Neural crest cell (in vitro differentiated cells): Measurements from ENCODE around the gene OLFML2A. TPM values are rescaled to one million over a fixed set of nuclear protein-coding genes. Genes with fewer than 3 reads are reported as not detected.

ENCODE experiments used
- DNase-seq: peaks from one replicate; pipeline ENCODE4 v3.0.0; 2021; ENCODE audit warnings: low read depth, mixed read lengths, low spot score
- H3K27ac Mint-ChIP-seq: one replicate; pipeline ENCODE4 v1.8.0; 2021; ENCODE audit warnings: mild to moderate bottlenecking, mixed read lengths; ENCODE audit not compliant: unreplicated experiment
- H3K27me3 Mint-ChIP-seq: 2 replicates; pipeline ENCODE4 v1.8.0; 2021; ENCODE audit warnings: low read depth, mild to moderate bottlenecking, mixed read lengths
- H3K36me3 Mint-ChIP-seq: 2 replicates; pipeline ENCODE4 v1.8.0; 2021; ENCODE audit warnings: low read depth, mild to moderate bottlenecking, mixed read lengths
- H3K4me1 Mint-ChIP-seq: 2 replicates; pipeline ENCODE4 v1.8.0; 2021; ENCODE audit warnings: mixed read lengths
- H3K4me3 Mint-ChIP-seq: one replicate; pipeline ENCODE4 v1.8.0; 2021; ENCODE audit warnings: mild to moderate bottlenecking, mixed read lengths
- H3K9me3 Mint-ChIP-seq: 2 replicates; pipeline ENCODE4 v1.8.0; 2021; ENCODE audit warnings: mixed read lengths
- total RNA-seq: library from RNA; stranded (reverse); gene quantifications from 2 replicates; pipeline ENCODE4 v1.2.1, GENCODE V29; 2021
- TF ChIP-seq, protein P1 (sequence below): fragments of 200-600 bp; sonication (generic); conservative IDR thresholded peaks from 2 replicates; pipeline ENCODE4 v1.5.0; 2021; ENCODE audit warnings: antibody characterized with exemption, mild to moderate bottlenecking

Gene OLFML2A
- total RNA-seq, 1 donor from 2014 or later: 0.14 TPM

DNA sequence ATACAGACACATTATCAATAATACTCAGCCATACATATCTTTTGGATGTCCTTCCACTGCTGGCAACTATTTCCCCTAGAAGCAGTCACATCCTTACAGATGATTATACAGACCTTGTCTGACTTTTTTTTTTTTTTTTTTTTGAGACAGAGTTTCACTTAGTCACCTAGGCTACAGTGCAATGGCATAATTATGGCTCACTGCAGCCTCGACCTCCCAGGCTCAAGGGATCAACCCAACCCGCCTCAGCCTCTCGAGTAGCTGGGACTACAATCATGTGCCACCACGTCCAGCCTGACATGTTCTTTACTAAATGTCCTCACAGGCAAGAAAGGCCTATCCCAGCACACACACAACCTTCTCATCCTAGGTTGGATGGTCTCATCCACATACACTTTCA is 29.9 kb upstream of the OLFML2A start:
- Mint-ChIP-seq H3K27me3 (no peaks in the 10 kb centered on the region), H3K4me1 (peaks cover 15% of the 10 kb centered on the region)
- TF ChIP-seq, protein P1, sequence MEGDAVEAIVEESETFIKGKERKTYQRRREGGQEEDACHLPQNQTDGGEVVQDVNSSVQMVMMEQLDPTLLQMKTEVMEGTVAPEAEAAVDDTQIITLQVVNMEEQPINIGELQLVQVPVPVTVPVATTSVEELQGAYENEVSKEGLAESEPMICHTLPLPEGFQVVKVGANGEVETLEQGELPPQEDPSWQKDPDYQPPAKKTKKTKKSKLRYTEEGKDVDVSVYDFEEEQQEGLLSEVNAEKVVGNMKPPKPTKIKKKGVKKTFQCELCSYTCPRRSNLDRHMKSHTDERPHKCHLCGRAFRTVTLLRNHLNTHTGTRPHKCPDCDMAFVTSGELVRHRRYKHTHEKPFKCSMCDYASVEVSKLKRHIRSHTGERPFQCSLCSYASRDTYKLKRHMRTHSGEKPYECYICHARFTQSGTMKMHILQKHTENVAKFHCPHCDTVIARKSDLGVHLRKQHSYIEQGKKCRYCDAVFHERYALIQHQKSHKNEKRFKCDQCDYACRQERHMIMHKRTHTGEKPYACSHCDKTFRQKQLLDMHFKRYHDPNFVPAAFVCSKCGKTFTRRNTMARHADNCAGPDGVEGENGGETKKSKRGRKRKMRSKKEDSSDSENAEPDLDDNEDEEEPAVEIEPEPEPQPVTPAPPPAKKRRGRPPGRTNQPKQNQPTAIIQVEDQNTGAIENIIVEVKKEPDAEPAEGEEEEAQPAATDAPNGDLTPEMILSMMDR: no peak

DNA sequence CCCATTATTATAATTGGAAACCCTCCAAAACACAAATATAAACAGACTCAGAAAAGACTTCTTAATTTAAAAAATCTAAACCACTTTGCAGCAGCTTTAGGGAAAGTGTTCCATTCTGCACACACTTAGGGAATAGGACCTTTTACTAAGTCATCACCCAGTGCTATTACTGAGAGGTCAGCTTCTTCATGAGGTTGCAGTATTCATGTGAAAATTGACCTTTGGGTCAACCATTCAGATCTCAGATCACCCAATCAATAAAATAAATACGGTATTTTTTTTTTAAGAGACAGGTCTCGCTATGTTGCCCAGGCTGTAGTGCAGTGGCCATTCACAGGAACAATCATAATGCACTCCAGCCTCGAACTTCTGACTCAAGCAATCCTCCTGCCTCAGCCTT is 27.6 kb upstream of the OLFML2A start:
- no peak overlapping the region for H3K27ac Mint-ChIP-seq
- peaks cover 6% of the 10 kb centered on the region for H3K4me1 Mint-ChIP-seq
- TF ChIP-seq, protein P1: no peak
- no peak for DNase-seq
- no peaks in the 10 kb centered on the region for H3K36me3 Mint-ChIP-seq
- no peak overlapping the region for H3K4me3 Mint-ChIP-seq
- peaks cover 3% of the 10 kb centered on the region for H3K27me3 Mint-ChIP-seq
- H3K9me3 Mint-ChIP-seq: no peaks in the 10 kb centered on the region

More for the DNA sequence above, 29.9 kb upstream of the OLFML2A start:
- no peak for DNase-seq
- no peaks in the 10 kb centered on the region for H3K9me3 Mint-ChIP-seq
- no peak overlapping the region for H3K4me3 Mint-ChIP-seq
- no peaks in the 10 kb centered on the region for H3K36me3 Mint-ChIP-seq
- H3K27ac Mint-ChIP-seq: no peak overlapping the region

DNA sequence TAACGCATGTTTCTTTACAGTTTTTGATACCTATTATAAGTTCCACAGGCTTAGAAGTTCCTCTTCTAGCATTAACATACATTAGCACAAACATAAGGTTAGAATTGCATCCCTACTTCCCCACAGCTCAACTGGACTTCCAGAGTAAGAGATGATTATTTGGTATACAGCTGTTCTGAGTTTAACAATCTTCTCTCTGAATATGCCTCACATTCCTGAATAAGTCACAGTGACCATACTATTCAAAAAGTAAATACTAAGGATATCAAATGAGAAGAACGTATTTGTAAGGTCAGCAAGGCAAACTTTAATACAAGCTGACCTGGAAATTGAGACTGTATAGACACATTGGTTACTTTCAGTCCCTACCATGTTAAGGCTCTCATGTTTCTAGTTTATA is 27.2 kb upstream of the OLFML2A start:
- peaks cover 9% of the 10 kb centered on the region for H3K4me1 Mint-ChIP-seq
- H3K36me3 Mint-ChIP-seq: no peaks in the 10 kb centered on the region
- TF ChIP-seq, protein P1: no peak
- no peak overlapping the region for H3K27ac Mint-ChIP-seq
- H3K27me3 Mint-ChIP-seq: peaks cover 8% of the 10 kb centered on the region
- H3K9me3 Mint-ChIP-seq: no peaks in the 10 kb centered on the region
- DNase-seq: no peak
- H3K4me3 Mint-ChIP-seq: no peak overlapping the region

DNA sequence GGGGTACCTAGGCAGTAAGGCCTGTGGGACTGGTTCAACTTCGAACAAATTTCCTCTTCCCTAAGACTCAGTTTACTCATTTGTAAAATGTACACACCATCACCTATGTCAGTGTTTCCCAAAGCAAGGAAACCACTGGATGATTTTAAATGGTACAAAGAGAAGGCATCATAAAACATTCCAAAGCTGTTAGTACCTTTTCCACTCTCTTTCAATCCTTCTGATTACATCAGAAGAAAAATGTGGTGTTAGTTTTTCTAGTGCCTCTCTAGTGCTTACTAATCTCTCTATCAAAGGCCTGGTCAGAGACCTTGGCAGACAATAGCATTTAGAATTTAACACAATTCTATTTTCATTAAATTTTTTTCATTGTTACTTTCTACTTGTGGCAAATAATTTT is 24.0 kb upstream of the OLFML2A start:
- peaks cover 37% of the 10 kb centered on the region for H3K27me3 Mint-ChIP-seq
- H3K4me1 Mint-ChIP-seq: peaks cover 14% of the 10 kb centered on the region
- no peaks in the 10 kb centered on the region for H3K9me3 Mint-ChIP-seq
- TF ChIP-seq, protein P1: no peak
- no peak overlapping the region for H3K27ac Mint-ChIP-seq
- no peaks in the 10 kb centered on the region for H3K36me3 Mint-ChIP-seq
- H3K4me3 Mint-ChIP-seq: no peak overlapping the region
- no peak for DNase-seq

DNA sequence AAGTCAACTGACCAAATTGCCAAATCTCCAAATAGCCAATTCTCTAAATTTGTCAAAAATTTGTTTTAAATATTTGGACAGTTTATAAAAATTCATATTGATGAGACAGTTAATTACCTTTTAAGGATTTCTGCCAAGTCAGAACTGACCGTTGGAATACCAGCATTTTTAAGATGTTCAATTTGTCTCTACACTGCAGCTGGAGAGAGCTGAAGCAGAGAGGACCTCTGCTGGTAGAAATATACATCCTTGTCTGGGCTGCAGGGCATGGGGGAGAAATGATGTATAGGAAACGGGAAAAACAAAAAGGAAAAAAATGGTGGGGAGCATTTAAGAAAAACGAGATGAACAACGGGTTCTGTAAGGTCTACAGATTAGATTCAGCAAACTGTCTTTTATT is 22.6 kb upstream of the OLFML2A start:
- Mint-ChIP-seq H3K4me1 (peaks cover 27% of the 10 kb centered on the region), H3K4me3 (no peak overlapping the region), H3K36me3 (no peaks in the 10 kb centered on the region), H3K27me3 (peaks cover 51% of the 10 kb centered on the region), H3K9me3 (no peaks in the 10 kb centered on the region), H3K27ac (no peak overlapping the region)
- TF ChIP-seq, protein P1: peak; percentile 57
- DNase-seq: no peak

DNA sequence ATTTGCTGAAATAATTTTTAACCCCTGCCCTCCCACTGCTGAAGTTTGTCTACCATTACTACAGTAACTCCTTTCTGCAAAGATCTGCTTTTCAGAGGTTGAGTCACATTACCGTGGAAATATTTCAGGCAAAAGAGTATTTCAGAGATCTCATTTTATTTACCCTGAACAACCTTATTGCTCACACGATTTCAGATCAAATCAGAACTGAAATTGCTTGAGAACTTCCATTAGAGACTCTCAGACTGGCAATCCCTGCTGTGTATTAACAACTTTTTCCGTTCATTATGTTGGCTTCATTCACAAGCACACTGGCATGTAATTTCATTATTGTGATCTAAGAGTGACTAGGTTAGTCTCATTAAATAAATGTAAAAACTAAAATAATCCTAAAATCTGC is 21.9 kb upstream of the OLFML2A start:
- Mint-ChIP-seq H3K9me3 (no peaks in the 10 kb centered on the region), H3K4me1 (peaks cover 27% of the 10 kb centered on the region), H3K27me3 (peaks cover 51% of the 10 kb centered on the region), H3K4me3 (no peak overlapping the region), H3K27ac (no peak overlapping the region), H3K36me3 (no peaks in the 10 kb centered on the region)
- TF ChIP-seq, protein P1: no peak
- DNase-seq: no peak
